Bronchial epithelial cell (primary cell): ENCODE measurements around the gene USP27X. TPM values are rescaled to one million over a fixed set of nuclear protein-coding genes. Genes with fewer than 3 reads are reported as not detected.

Experiments used
- DNase-seq: peaks from one replicate; pipeline ENCODE4 v3.0.0-alpha.2; 2010; ENCODE audit warnings: low read depth
- FAIRE-seq: peaks from 2 replicates; lab custom pipeline; 2011; peaks lifted over from hg19 to GRCh38; lab: Jason Lieb, UNC
- H3K27me3 ChIP-seq: 2 replicates; pipeline ENCODE4 v1.5.1; 2011; ENCODE audit warnings: low read length; ENCODE audit not compliant: control insufficient read depth, insufficient read depth
- H3K36me3 ChIP-seq: 2 replicates; pipeline ENCODE4 v1.5.1; 2011; ENCODE audit warnings: low read length; ENCODE audit not compliant: control insufficient read depth, insufficient read depth
- H3K4me3 ChIP-seq: 2 replicates; pipeline ENCODE4 v1.5.1; 2011; ENCODE audit warnings: mild to moderate bottlenecking, low read depth, low read length, control low read depth
- CTCF ChIP-seq: IDR thresholded peaks from 2 replicates; pipeline ENCODE4 v1.5.1; 2011; ENCODE audit warnings: mild to moderate bottlenecking, moderate library complexity, low read length, control low read depth, inconsistent platforms; ENCODE audit not compliant: insufficient read depth, severe bottlenecking
- total RNA-seq: library from RNA; depleted of rRNA; stranded (reverse); fragments of >200 nt; gene quantifications from 2 replicates; pipeline ENCODE4 v1.2.1, GENCODE V29; 2014

The USP27X gene
- total RNA-seq, 1 donor from 2014 or later = 2.1 TPM

- no peaks in the 10 kb centered on the region for H3K36me3 ChIP-seq
- DNase-seq (no peak), FAIRE-seq (no peak)
- no peak for TF ChIP-seq CTCF
- H3K4me3 ChIP-seq = no peak overlapping the region
- H3K27me3 ChIP-seq = no peaks in the 10 kb centered on the region
These were observed 50.8 kb downstream of the USP27X start for GRCh38 chrX:49930039-49930438.

Other genes with a start within 250 kb of the USP27X start
- gene PAGE1, start 183.5 kb upstream of the USP27X start, total RNA-seq = not detected in 2 replicates
- not detected in 2 replicates for gene PAGE4, start 50.2 kb upstream of the USP27X start, total RNA-seq
- 6.9 and 8.4 TPM in 2 replicates for gene CLCN5, start 43.1 kb downstream of the USP27X start, total RNA-seq